ACC112 (cell line): ENCODE data around the gene MYO7A.

Experiments
- H2AFZ ChIP-seq: fragments of 200-600 bp; sonication (generic); one replicate; pipeline ENCODE4 v1.6.0; 2017; ENCODE audit warnings: antibody characterized with exemption, low read length; ENCODE audit not compliant: unreplicated experiment
- H3K27ac ChIP-seq: fragments of 200-600 bp; sonication (generic); 2 replicates; pipeline ENCODE4 v1.5.1; 2014; ENCODE audit warnings: low read depth, mild to moderate bottlenecking, antibody characterized with exemption, low read length, moderate library complexity
- H3K27me3 ChIP-seq: fragments of 200-600 bp; sonication (generic); 2 replicates; pipeline ENCODE4 v1.6.1; 2014; ENCODE audit warnings: mild to moderate bottlenecking, antibody characterized with exemption, low read length, moderate library complexity, mixed read lengths; ENCODE audit not compliant: insufficient read depth
- H3K36me3 ChIP-seq: fragments of 200-600 bp; sonication (generic); 2 replicates; pipeline ENCODE4 v1.6.1; 2016; ENCODE audit warnings: mild to moderate bottlenecking, antibody characterized with exemption, low read length, moderate library complexity, mixed read lengths; ENCODE audit not compliant: insufficient read depth
- H3K4me1 ChIP-seq: fragments of 200-600 bp; sonication (generic); one replicate; pipeline ENCODE4 v1.6.1; 2016; ENCODE audit warnings: low read length, mixed read lengths; ENCODE audit not compliant: insufficient read depth, unreplicated experiment, control insufficient read depth
- H3K4me3 ChIP-seq: fragments of 200-600 bp; sonication (generic); 2 replicates; pipeline ENCODE4 v1.5.1; 2014; ENCODE audit warnings: mild to moderate bottlenecking, low read depth, low read length
- H3K79me2 ChIP-seq: fragments of 200-600 bp; sonication (generic); one replicate; pipeline ENCODE4 v1.6.0; 2016; ENCODE audit warnings: low read length; ENCODE audit not compliant: control insufficient read depth, unreplicated experiment, insufficient read depth

The MYO7A gene

DNA sequence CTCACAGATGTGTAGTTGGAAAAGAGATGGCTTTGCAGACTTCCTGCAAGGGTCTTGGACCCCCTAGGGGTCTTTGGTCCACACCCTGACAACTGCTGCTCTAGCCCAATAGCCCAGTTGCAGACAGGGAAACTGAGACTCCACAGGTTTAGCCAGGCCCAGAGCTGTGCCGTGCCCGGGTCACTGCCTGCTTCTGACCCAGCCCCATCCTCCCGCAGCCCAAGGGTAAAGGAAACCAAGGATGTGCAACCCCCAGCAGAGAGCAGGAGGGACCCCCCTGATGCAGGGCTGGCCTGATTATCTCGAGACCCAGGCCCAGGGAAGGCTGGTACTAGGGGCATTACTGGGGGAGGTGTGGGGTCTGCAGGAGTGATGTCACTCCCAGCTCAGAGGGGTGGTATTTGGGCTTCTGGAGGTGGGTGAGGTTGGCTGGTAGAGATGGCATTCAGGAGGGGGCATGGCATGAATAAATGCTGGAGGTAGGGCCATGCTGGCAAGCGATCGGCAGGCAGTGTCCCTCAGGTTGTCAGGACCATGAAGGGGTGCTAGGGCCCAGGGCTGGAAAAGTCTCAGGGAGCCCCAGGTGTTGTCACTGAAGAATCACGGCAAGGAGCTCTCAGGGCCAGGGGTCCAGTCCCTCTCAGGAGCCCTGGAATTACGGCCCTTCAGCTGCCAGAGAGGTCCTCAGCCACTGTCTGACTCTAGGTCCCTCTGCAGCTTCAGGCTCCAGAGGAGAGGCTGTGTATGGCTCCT is 21.1 kb downstream of the MYO7A start:
- Histone ChIP-seq H3K36me3 (no peaks in the 10 kb centered on the region), H2AFZ (no peak overlapping the region), H3K79me2 (no peaks in the 10 kb centered on the region), H3K4me3 (no peak overlapping the region), H3K27ac (no peak overlapping the region), H3K4me1 (no peaks in the 10 kb centered on the region), H3K27me3 (no peaks in the 10 kb centered on the region)

DNA sequence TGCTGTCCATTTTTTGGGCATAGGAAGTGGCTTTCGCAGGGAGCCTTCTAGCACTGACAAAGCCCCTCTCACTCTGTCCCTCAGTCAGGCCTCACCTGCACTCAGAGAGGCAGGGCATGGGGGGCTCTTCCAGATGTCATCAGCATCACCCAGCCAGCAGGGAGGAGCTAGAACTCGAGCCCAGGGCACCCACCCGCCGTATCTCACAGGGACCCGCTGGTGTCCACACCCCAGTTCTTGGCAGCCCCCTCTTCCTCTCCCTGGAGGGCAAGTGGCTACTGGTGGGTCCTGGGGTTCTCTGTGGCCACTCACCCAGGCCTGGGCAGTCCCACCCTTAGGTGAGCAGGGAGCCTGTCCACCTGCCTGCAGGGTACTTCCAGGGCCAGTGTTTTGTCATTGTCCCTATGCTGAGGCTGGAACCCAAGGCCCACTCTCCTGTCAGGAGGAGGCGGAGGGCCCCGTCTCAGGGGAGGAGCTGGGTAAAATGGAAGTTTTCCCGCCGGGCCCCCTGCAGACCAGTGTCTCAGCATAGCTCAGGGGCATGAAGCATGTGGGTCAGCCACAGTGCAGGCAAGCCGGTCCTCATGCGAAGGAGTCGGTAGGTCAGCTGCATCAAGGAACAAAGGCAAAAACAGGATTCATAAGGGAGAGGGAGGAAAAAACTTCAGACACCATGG is 21.8 kb downstream of the MYO7A start:
- no peak overlapping the region for H3K27ac ChIP-seq
- H3K4me3 ChIP-seq: no peak overlapping the region
- no peaks in the 10 kb centered on the region for H3K36me3 ChIP-seq
- no peaks in the 10 kb centered on the region for H3K27me3 ChIP-seq
- H2AFZ ChIP-seq: no peak overlapping the region
- no peaks in the 10 kb centered on the region for H3K79me2 ChIP-seq
- H3K4me1 ChIP-seq: no peaks in the 10 kb centered on the region

DNA sequence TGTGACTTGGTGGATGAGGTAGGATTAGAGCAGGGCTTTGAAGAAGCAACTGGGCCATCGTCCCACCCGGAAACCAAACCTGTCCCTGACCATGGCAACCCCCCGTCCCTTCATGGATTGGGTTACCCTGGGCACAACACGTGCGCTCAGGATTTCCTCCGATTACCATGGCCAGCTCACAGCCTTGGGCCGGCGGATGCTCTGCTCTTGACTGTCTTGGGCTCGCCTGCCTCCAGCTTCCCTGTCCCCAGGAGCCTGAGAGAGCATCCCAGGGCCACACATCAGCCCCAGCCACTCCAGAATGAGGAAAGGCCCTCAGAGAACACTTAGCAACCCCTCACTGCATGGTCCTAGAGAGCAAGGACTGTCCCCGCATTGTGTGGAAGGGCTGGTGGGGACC is 22.8 kb downstream of the MYO7A start:
- Histone ChIP-seq H3K4me3 (no peak overlapping the region), H3K36me3 (no peaks in the 10 kb centered on the region), H3K27ac (no peak overlapping the region), H2AFZ (no peak overlapping the region), H3K4me1 (no peaks in the 10 kb centered on the region), H3K79me2 (no peaks in the 10 kb centered on the region), H3K27me3 (no peaks in the 10 kb centered on the region)

DNA sequence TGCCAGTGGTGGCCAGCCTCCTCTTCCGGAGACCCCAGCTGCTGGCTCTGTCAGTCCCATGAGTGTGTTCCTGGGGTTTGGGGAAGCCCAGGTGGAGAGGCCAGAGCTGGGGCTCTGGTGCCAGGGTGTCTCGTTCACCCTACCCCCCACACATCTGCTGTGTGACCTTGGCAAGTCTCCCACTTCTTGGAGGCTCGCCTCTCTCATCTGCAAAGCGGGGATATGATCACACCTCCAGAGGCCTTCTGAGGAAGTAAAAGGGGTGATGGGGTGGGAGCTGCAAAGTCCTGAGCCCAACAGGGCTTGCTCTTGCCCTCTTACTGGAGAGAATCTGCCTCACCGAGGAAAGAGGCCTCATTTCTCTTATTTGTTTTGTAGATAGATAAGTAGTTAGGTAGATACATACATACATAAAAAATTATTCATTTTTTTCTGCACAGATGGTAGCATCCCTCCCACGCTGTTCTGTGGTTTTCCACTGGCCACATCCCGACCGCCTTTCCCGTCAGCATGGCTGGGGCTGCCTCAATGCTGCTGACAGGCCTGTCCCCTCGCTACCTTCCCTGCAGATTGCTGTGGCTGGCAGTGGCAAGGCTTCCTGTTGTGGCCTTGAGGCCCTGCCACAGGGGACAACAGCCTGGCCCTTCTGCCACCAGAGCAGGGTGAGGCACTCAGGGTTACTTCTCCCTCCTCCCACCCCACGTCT is 23.9 kb downstream of the MYO7A start:
- no peak overlapping the region for H3K4me3 ChIP-seq
- H3K79me2 ChIP-seq: no peaks in the 10 kb centered on the region
- no peak overlapping the region for H3K27ac ChIP-seq
- no peaks in the 10 kb centered on the region for H3K27me3 ChIP-seq
- H3K4me1 ChIP-seq: no peaks in the 10 kb centered on the region
- no peaks in the 10 kb centered on the region for H3K36me3 ChIP-seq
- H2AFZ ChIP-seq: no peak overlapping the region

DNA sequence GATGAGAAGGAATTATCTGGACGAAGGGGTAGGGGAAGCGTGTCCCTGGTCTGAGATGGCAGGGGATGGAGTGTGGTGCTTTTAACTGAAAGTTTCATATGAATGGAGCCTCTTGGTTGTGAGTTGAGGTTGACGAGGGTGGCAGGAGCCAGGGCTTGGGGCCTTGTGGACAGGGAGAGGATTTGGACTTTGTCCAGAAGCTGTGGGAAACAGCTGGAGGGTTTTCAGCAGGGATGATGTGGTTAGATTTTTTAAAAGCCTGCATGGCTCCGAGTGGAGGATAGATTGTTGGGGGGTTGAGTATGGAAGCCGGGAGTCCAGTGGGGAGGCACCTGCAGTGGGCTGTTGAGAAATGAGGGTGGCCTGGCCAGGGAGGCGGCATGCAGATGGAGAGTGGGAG is 24.8 kb downstream of the MYO7A start:
- Histone ChIP-seq H3K27me3 (no peaks in the 10 kb centered on the region), H3K79me2 (no peaks in the 10 kb centered on the region), H3K27ac (no peak overlapping the region), H3K36me3 (no peaks in the 10 kb centered on the region), H3K4me1 (no peaks in the 10 kb centered on the region), H2AFZ (no peak overlapping the region), H3K4me3 (no peak overlapping the region)

DNA sequence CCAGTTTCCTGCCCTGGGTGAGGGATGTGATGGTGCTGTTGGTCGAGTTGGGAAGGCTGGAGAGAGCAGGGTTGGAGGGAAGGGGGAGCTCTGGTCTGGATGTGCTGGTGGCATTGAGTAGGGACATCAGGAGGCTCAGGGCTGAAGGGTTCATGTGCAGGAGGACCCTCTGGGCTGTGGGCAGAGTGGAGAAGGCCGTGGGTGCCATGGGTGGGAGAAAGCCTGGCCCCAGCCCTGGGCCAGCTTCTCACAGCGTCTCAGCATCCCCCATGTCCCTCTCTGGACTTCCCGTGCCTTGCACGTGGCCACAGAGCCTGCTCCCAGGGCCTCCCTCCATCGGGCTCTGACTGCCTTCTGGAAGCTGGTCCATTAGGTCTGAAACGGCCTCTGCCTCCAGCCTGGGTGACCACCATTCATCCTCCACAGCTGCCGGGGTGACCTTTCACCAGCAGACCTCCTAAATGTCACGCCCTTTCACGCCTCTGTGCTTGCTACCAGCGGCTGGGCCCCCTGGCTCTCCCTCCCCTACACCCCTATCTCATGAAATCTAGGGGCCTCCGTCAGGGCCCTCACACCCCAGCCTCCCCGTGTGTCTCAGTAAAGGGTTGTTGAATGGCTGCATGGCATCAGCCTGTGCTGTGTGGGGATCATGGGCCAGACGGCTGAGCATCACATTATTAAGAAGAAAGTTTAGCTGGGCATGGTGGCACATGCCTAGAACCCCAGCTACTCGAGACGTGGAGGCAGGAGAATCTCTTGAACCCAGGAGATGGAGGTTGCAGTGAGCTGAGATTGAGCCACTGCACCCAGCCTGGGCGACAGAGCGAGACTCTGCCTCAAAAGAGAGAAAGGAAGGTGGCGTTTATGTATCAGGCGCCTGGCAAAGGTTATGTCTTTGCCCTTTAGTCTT is 25.5 kb downstream of the MYO7A start:
- no peak overlapping the region for H3K27ac ChIP-seq
- H2AFZ ChIP-seq: no peak overlapping the region
- H3K4me1 ChIP-seq: no peaks in the 10 kb centered on the region
- H3K27me3 ChIP-seq: no peaks in the 10 kb centered on the region
- H3K36me3 ChIP-seq: no peaks in the 10 kb centered on the region
- no peak overlapping the region for H3K4me3 ChIP-seq
- H3K79me2 ChIP-seq: no peaks in the 10 kb centered on the region

DNA sequence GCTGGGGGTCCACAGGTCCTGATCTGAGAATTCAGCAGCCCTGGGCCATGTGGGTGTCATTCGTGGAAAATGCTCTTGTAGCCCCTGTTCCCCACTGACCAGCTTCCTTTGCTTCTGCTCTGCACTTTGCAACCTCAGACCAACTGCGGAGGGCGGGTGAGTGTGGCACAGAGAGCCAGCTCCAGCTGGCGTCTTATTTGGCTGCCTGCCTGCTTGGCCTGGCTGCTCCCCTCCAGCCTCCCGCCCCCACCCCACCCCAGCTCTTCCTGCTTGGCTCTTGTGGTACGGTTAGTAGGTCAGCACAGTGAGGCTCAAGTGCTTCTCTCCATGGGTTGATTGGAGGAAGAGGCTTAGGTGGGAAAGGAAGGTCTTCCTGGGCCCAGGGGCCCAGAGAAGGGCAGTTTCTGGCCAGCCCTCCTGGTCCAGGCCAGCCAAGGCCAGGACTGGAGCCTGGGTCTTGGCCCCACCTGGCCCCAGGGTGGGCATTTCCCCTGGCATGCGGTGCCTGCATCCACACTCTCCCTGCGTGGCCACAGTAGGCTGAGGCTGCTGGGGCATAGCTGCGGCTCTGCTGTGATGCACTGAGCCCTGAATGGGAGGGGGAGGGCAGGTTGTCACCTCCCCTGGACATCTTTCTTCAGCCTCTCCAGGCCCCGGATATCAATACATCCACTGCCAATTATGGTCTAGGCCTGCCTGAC is 26.5 kb downstream of the MYO7A start:
- H3K4me3 ChIP-seq: no peak overlapping the region
- H2AFZ ChIP-seq: no peak overlapping the region
- H3K27me3 ChIP-seq: 0 out of 2 replicates have a peak, but pooled peaks cover 2% of the 10 kb centered on the region
- H3K79me2 ChIP-seq: no peaks in the 10 kb centered on the region
- H3K36me3 ChIP-seq: no peaks in the 10 kb centered on the region
- no peaks in the 10 kb centered on the region for H3K4me1 ChIP-seq
- no peak overlapping the region for H3K27ac ChIP-seq

DNA sequence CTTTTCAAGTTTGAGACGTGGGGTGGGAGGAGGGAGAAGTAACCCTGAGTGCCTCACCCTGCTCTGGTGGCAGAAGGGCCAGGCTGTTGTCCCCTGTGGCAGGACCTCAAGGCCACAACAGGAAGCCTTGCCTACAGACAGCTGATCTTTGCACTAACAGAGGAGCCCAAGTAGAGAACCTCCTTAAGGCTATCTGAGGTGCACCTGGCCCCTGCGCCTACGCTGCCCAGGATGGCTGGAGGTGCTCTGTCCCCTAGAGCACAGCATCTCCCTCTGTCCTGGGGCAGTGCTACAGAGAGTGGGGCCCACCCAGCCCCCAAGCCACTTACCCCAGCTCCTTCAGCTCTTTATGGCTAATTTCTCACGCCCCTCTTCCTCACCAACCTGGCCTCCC is 27.0 kb downstream of the MYO7A start:
- no peak overlapping the region for H3K4me3 ChIP-seq
- no peaks in the 10 kb centered on the region for H3K79me2 ChIP-seq
- 0 out of 2 replicates have a peak, but pooled peaks cover 4% of the 10 kb centered on the region for H3K27me3 ChIP-seq
- H3K4me1 ChIP-seq: no peaks in the 10 kb centered on the region
- H3K36me3 ChIP-seq: no peaks in the 10 kb centered on the region
- no peak overlapping the region for H2AFZ ChIP-seq
- H3K27ac ChIP-seq: no peak overlapping the region

DNA sequence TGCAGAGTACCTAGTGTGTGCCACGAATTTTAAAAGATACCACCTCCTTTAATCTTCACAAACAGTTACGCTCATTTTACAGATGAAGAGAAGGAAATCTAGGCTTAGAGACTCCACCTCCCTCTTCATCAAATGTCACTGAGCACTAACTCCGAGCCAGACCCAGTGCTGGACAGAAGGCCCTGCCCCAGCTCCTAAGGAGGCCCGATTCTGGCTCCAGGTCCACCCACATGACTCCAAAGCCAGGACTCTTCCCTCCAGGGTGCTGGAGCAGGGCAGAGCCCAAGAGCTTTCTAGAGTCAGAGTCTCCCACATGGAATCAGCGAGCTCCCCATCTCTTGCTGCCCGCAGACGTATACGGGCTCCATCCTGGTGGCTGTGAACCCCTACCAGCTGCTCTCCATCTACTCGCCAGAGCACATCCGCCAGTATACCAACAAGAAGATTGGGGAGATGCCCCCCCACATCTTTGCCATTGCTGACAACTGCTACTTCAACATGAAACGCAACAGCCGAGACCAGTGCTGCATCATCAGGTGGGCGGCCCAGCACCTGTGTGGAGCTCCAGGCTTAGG is 27.6 kb downstream of the MYO7A start:
- no peak overlapping the region for H3K4me3 ChIP-seq
- no peaks in the 10 kb centered on the region for H3K79me2 ChIP-seq
- H3K27me3 ChIP-seq: 0 out of 2 replicates have a peak, but pooled peaks cover 4% of the 10 kb centered on the region
- no peak overlapping the region for H2AFZ ChIP-seq
- no peak overlapping the region for H3K27ac ChIP-seq
- no peaks in the 10 kb centered on the region for H3K36me3 ChIP-seq
- H3K4me1 ChIP-seq: no peaks in the 10 kb centered on the region
